Nephron progenitor cell (in vitro differentiated cells): ENCODE measurements around the gene AMDHD2.
A peak's percentile ranks its signal among the peaks of the same experiment; 100 is the strongest.
"Not testable (repeated sequence)": the region's sequence is repeated elsewhere in the genome, so short reads cannot be mapped to it uniquely, and the experiment has no call there.

Experiments
- DNase-seq: peaks from one replicate; pipeline ENCODE4 v3.0.0; 2021
- H3K27ac Mint-ChIP-seq: 2 replicates; pipeline ENCODE4 v1.8.0; 2021; ENCODE audit warnings: mild to moderate bottlenecking, moderate library complexity, mixed read lengths
- H3K27me3 Mint-ChIP-seq: 2 replicates; pipeline ENCODE4 v1.8.0; 2021; ENCODE audit warnings: mild to moderate bottlenecking, low read depth, mixed read lengths; ENCODE audit not compliant: poor library complexity
- H3K36me3 Mint-ChIP-seq: 2 replicates; pipeline ENCODE4 v1.8.0; 2021; ENCODE audit warnings: low read depth, mixed read lengths
- H3K4me1 Mint-ChIP-seq: 2 replicates; pipeline ENCODE4 v1.8.0; 2021; ENCODE audit warnings: mixed read lengths
- H3K4me3 Mint-ChIP-seq: 2 replicates; pipeline ENCODE4 v1.8.0; 2021; ENCODE audit warnings: mild to moderate bottlenecking, moderate library complexity, mixed read lengths
- H3K9me3 Mint-ChIP-seq: 2 replicates; pipeline ENCODE4 v1.8.0; 2021; ENCODE audit warnings: mild to moderate bottlenecking, moderate library complexity, mixed read lengths
- TF ChIP-seq, protein P1 (sequence below): fragments of 200-600 bp; sonication (generic); IDR thresholded peaks from 2 replicates; pipeline ENCODE4 v1.5.0; 2021; ENCODE audit warnings: antibody characterized with exemption

AMDHD2 gene

DNA sequence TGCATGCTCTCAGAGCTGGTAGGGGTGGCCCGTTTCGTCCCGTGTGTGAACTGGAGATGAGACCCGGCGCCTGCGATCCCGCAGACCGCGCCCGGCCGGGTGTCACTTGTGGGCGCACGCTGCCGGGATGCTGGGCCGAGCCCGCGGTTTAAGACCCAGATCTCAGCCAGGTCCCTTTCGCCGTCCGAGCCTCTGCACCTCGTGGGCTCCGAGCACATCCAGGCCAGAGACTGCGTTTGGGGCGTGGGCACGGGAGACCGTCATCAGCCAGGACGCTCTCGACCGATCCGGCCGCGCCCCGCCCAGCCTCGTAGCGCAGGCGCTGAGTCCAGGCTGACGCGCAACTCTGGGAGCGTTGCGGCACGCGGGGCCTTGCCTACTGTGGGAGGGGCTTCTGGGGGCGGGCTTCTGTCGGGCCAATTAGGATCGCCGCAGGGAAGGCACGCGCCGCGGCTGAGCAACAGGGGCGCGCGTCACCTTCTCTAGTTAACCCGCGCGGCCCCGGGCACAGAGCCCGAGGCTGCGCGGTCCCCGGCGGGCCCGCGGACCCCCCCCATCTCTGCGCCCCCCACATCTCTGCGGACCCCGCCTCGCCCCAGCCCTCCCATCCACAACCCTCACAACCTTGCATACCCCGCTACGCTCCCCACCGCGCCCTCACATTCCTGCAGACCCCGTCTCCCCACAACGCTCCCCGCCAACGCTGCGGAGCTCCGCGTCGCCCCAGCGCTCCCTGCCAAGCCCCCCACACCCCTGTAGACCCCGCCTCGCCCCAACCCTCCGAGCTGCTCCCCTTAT is 11.7 kb downstream of the AMDHD2 start:
- Mint-ChIP-seq H3K36me3 (no peaks in the 10 kb centered on the region), H3K27ac (no peak overlapping the region), H3K9me3 (no peaks in the 10 kb centered on the region), H3K4me3 (peak overlapping the region; percentile 89), H3K27me3 (peaks cover 5% of the 10 kb centered on the region), H3K4me1 (peaks cover 17% of the 10 kb centered on the region)
- TF ChIP-seq, protein P1, sequence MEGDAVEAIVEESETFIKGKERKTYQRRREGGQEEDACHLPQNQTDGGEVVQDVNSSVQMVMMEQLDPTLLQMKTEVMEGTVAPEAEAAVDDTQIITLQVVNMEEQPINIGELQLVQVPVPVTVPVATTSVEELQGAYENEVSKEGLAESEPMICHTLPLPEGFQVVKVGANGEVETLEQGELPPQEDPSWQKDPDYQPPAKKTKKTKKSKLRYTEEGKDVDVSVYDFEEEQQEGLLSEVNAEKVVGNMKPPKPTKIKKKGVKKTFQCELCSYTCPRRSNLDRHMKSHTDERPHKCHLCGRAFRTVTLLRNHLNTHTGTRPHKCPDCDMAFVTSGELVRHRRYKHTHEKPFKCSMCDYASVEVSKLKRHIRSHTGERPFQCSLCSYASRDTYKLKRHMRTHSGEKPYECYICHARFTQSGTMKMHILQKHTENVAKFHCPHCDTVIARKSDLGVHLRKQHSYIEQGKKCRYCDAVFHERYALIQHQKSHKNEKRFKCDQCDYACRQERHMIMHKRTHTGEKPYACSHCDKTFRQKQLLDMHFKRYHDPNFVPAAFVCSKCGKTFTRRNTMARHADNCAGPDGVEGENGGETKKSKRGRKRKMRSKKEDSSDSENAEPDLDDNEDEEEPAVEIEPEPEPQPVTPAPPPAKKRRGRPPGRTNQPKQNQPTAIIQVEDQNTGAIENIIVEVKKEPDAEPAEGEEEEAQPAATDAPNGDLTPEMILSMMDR: no peak
- peak; percentile 97 for DNase-seq

DNA sequence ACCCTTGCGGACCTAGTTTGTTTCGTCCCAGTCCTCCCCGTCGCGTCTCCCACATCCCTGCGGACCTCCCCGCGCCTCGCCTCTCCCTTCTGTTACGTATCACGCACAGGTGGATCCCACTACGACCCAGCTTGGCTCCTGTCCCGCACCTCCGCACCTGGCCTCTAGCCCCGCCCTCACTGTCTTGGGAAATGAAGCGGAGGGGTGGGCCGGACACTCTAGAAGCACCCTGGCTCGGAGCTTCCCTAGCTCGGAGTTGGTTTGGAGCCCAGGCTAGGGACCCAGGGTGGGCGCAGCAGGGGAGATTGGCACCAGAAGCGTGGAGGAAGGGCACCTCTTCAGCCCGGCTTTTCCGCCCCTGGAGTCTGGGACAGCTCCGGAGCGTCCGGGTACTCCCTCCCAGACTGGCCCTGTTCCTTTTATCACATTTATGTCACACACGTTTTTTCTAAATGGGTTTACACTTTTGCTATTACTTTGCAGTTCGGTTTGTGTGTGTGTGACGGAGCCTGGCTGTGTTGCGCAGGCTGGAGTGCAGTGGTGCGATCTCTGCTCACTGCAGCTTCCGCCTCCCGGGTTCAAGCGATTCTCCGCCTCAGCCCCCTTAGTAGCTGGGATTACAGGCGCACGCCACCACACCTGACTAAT is 12.4 kb downstream of the AMDHD2 start:
- DNase-seq: no peak
- no peaks in the 10 kb centered on the region for H3K9me3 Mint-ChIP-seq
- TF ChIP-seq, protein P1: no peak
- peaks cover 5% of the 10 kb centered on the region for H3K27me3 Mint-ChIP-seq
- peak overlapping the region; percentile 89 for H3K4me3 Mint-ChIP-seq
- peak overlapping the region; percentile 78 for H3K27ac Mint-ChIP-seq
- no peaks in the 10 kb centered on the region for H3K36me3 Mint-ChIP-seq
- H3K4me1 Mint-ChIP-seq: peaks cover 22% of the 10 kb centered on the region

DNA sequence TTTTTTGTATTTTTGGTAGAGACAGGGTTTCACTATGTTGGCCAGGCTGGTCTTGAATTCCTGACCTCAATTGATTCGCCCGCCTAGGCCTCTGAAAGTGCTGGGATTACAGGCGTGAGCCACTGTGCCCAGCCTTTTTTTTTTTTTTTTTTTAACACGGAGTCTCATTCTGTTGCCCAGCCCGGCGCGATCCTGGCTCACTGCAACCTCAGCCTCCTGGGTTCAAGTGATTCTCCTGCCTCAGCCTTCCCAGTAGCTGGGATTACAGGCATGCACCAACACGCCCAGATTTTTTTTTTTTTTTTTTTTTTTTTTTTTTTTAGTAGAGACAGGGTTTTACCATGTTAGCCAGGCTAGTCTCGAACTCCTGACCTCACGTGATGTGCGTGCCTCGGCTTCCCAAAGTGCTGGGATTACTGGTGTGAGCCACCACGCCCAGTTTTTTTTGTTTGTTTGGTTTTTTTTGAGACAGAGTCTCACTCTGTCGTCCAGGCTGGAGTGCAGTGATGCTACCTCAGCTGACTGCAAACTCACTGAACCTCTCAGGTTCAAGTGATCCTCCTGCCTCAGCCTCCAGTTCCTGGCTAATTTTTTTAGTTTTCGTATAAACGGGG is 13.1 kb downstream of the AMDHD2 start:
- H3K36me3 Mint-ChIP-seq, H3K27me3 Mint-ChIP-seq, H3K9me3 Mint-ChIP-seq, DNase-seq: not testable (repeated sequence)
- peak overlapping the region; percentile 78 for H3K27ac Mint-ChIP-seq
- peak overlapping the region; percentile 89 for H3K4me3 Mint-ChIP-seq
- peaks cover 22% of the 10 kb centered on the region for H3K4me1 Mint-ChIP-seq

DNA sequence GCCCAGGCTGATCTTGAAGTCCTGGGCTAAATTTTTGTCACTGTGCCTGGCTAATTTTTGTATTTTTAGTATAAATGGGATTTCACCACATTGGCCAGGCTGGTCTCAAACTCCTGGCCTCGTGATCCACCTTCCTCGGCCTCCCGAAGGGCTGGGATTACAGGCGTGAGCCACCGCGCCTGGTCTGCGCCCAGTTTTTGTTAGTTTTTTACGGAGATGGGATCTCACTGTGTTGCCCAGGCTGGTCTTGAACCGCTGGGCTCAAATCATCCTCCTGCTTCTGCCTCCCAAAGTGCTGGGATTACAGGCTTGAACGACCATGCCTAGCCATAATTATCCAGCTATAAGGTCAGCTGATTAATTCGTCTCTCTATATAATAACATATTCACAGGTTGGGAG is 13.7 kb downstream of the AMDHD2 start:
- Mint-ChIP-seq H3K9me3 (no peaks in the 10 kb centered on the region), H3K27me3 (peaks cover 5% of the 10 kb centered on the region), H3K36me3 (no peaks in the 10 kb centered on the region), H3K27ac (no peak overlapping the region), H3K4me3 (peak overlapping the region; percentile 69), H3K4me1 (peaks cover 26% of the 10 kb centered on the region)
- DNase-seq: no peak
- TF ChIP-seq, protein P1: no peak

DNA sequence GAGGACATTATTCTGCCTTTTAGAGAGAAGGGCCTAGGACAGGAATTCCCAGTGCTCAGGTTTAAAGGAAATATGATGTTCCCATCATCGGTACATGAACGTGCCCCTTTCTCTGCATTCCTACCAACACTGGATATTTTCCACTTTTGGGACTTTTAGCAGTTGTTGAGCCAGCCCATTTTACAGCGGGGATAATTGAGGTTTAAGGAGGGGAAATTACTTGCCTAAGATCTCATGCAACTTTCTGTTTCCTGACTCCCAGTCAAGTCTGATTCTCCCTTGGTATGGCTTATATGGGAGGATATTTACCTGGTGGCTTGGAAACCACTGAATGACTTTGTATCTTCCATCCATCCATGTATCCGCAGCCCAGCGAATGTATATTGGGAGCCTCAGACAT is 14.2 kb downstream of the AMDHD2 start:
- H3K27me3 Mint-ChIP-seq, H3K36me3 Mint-ChIP-seq, H3K9me3 Mint-ChIP-seq, H3K27ac Mint-ChIP-seq, DNase-seq: not testable (repeated sequence)
- peaks cover 31% of the 10 kb centered on the region for H3K4me1 Mint-ChIP-seq
- H3K4me3 Mint-ChIP-seq: peak overlapping the region; percentile 69

DNA sequence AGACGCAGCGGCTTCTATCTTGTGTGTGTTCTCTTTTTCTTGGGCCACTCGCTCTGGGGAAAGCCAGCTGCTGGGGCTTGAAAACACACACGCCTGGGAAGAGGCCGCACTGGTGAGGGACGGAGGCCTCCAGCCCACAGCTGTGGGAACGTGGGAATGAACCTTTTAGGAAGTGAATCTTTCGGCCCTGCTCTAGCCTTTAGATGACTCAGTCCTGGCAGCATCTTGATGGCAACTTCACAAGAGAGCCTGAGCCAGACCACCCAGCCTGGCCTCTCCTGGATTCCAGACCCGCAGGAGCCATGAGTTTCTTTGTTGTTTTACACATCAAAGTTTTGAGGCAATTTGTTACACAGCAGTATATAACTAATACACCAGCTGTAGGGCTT is 15.4 kb downstream of the AMDHD2 start:
- Mint-ChIP-seq H3K9me3 (no peaks in the 10 kb centered on the region), H3K27me3 (peaks cover 5% of the 10 kb centered on the region), H3K4me3 (no peak overlapping the region), H3K36me3 (no peaks in the 10 kb centered on the region), H3K4me1 (peaks cover 36% of the 10 kb centered on the region), H3K27ac (no peak overlapping the region)
- TF ChIP-seq, protein P1: no peak
- no peak for DNase-seq
